HepG2 (cell line): ENCODE results near the gene MRPL28. TPM values are rescaled to one million over a fixed set of nuclear protein-coding genes. Genes with fewer than 3 reads are reported as not detected.

Experiments used
- AGO1 ChIP-seq: fragments of 200-400 bp; formaldehyde crosslinking; IDR thresholded peaks from 2 replicates; pipeline ENCODE4 v1.6.1; 2017; ENCODE audit warnings: mild to moderate bottlenecking, low read depth, low read length, moderate library complexity; ENCODE audit not compliant: poor library complexity, severe bottlenecking
- ATAD3A ChIP-seq: sonication (generic); formaldehyde crosslinking; IDR thresholded peaks from 2 replicates; pipeline ENCODE4 v1.4.0; 2020; ENCODE audit warnings: missing genetic modification reagents
- CCDC6 ChIP-seq: sonication (generic); formaldehyde crosslinking; IDR thresholded peaks from 2 replicates; pipeline ENCODE4 v1.8.1; 2022; ENCODE audit warnings: mild to moderate bottlenecking, missing genetic modification reagents, moderate library complexity
- JUN ChIP-seq: sonication (generic); formaldehyde crosslinking; IDR thresholded peaks from 2 replicates; pipeline ENCODE4 v1.4.0; 2020; ENCODE audit warnings: mild to moderate bottlenecking, missing genetic modification reagents
- KDM3A ChIP-seq: IDR thresholded peaks from 2 replicates; pipeline ENCODE4 v1.6.1; 2018; ENCODE audit warnings: low read depth, missing compliant biosample characterization
- MAFK ChIP-seq, 2 experiments: IDR thresholded peaks in 1 of 2; conservative IDR thresholded peaks in 1 of 2; 2 replicates each; pipeline ENCODE4 v1.6.1; 2011; ENCODE audit warnings: improper control_type of control experiment in 2 of 2, low read length in 2 of 2
- NRL ChIP-seq: sonication (generic); formaldehyde crosslinking; IDR thresholded peaks from 2 replicates; pipeline ENCODE4 v1.5.0; 2020; ENCODE audit warnings: missing genetic modification reagents, mild to moderate bottlenecking, moderate library complexity, borderline replicate concordance
- PBX3 ChIP-seq: sonication (generic); formaldehyde crosslinking; IDR thresholded peaks from 2 replicates; pipeline ENCODE4 v1.8.1; 2023; ENCODE audit warnings: missing genetic modification reagents, inconsistent platforms, borderline replicate concordance
- POLR2G ChIP-seq: fragments of 200-400 bp; formaldehyde crosslinking; IDR thresholded peaks from 2 replicates; pipeline ENCODE4 v1.6.1; 2018; ENCODE audit warnings: mild to moderate bottlenecking, low read depth, low read length, moderate library complexity
- RARA ChIP-seq: IDR thresholded peaks from 2 replicates; pipeline ENCODE4 v1.6.1; 2016; ENCODE audit warnings: missing genetic modification reagents, missing compliant biosample characterization
- RELA ChIP-seq: sonication (generic); formaldehyde crosslinking; IDR thresholded peaks from 2 replicates; pipeline ENCODE4 v1.4.0; 2020; ENCODE audit warnings: missing genetic modification reagents
- RFXAP ChIP-seq: sonication (generic); formaldehyde crosslinking; IDR thresholded peaks from 2 replicates; pipeline ENCODE4 v1.4.0; 2020; ENCODE audit warnings: missing genetic modification reagents, borderline replicate concordance
- SP140L ChIP-seq: sonication (generic); formaldehyde crosslinking; IDR thresholded peaks from 2 replicates; pipeline ENCODE4 v1.4.0; 2020; ENCODE audit warnings: missing genetic modification reagents, borderline replicate concordance
- TARDBP ChIP-seq: sonication (generic); formaldehyde crosslinking; IDR thresholded peaks from 2 replicates; pipeline ENCODE4 v1.8.0; 2022; ENCODE audit warnings: mild to moderate bottlenecking, missing genetic modification reagents
- TEAD3 ChIP-seq: optimal IDR thresholded peaks from 2 replicates; pipeline ENCODE3; 2016; ENCODE audit warnings: borderline replicate concordance
- TOPORS ChIP-seq: sonication (generic); formaldehyde crosslinking; IDR thresholded peaks from 2 replicates; pipeline ENCODE4 v1.8.0; 2023; ENCODE audit warnings: mild to moderate bottlenecking, missing genetic modification reagents
- TP53 ChIP-seq: sonication (generic); formaldehyde crosslinking; conservative IDR thresholded peaks from 2 replicates; pipeline ENCODE4 v1.4.0; 2020; ENCODE audit warnings: missing genetic modification reagents
- ZFP62 ChIP-seq: sonication (generic); formaldehyde crosslinking; IDR thresholded peaks from 2 replicates; pipeline ENCODE4 v1.4.0; 2020; ENCODE audit warnings: missing genetic modification reagents
- ZNF772 ChIP-seq: sonication (generic); formaldehyde crosslinking; IDR thresholded peaks from 2 replicates; pipeline ENCODE4 v1.5.0; 2020; ENCODE audit warnings: mild to moderate bottlenecking, missing genetic modification reagents
- ZSCAN9 ChIP-seq: IDR thresholded peaks from 2 replicates; pipeline ENCODE4 v1.6.1; 2016; ENCODE audit warnings: borderline replicate concordance
- ZZZ3 ChIP-seq: sonication (generic); formaldehyde crosslinking; IDR thresholded peaks from 2 replicates; pipeline ENCODE4 v1.4.0; 2020; ENCODE audit warnings: missing genetic modification reagents, mild to moderate bottlenecking, borderline replicate concordance
- polyA plus RNA-seq, 8 experiments: library from polyadenylated mRNA; depleted of rRNA in 3 of 8; stranded (reverse) in 7 of 8; unstranded in 1 of 8; fragments of >200 nt; fragmentation: Illumina TruSeq in 4 of 8; extraction: Trizol in 4 of 8; gene quantifications; 2 replicates each; pipeline versions ENCODE4 v1.2.1 to v1.2.3, GENCODE V29; 2011 to 2016; ENCODE audit warnings: low read depth in 4 of 8, missing spikeins in 1 of 8, mixed read lengths in 1 of 8; ENCODE audit not compliant: insufficient read depth in 1 of 8
- total RNA-seq, 5 experiments: library from RNA; depleted of rRNA; stranded (reverse); fragments of >200 nt; fragmentation: Illumina TruSeq; extraction: Trizol; gene quantifications; 2 replicates each; pipeline ENCODE4 v1.2.3, GENCODE V29; 2016; ENCODE audit warnings: low read depth in 1 of 5
- TF ChIP-seq, protein P1 (sequence below): sonication (generic); formaldehyde crosslinking; IDR thresholded peaks from 2 replicates; pipeline ENCODE4 v1.5.0; 2020; ENCODE audit warnings: mild to moderate bottlenecking, missing genetic modification reagents
- TF ChIP-seq, protein P2 (sequence below): IDR thresholded peaks from 2 replicates; pipeline ENCODE4 v1.6.1; 2018; ENCODE audit warnings: missing genetic modification reagents
- TF ChIP-seq, protein P3 (sequence below): IDR thresholded peaks from 2 replicates; pipeline ENCODE4 v1.6.1; 2012; ENCODE audit warnings: low read depth, low read length, improper control_type of control experiment

The MRPL28 gene
- total and polyA plus RNA-seq, 2 of the 13 experiments (the other 11 are each of a cell fraction or from before 2014, with no cell fraction given): 114 to 135 TPM

- TF ChIP-seq, protein P1, sequence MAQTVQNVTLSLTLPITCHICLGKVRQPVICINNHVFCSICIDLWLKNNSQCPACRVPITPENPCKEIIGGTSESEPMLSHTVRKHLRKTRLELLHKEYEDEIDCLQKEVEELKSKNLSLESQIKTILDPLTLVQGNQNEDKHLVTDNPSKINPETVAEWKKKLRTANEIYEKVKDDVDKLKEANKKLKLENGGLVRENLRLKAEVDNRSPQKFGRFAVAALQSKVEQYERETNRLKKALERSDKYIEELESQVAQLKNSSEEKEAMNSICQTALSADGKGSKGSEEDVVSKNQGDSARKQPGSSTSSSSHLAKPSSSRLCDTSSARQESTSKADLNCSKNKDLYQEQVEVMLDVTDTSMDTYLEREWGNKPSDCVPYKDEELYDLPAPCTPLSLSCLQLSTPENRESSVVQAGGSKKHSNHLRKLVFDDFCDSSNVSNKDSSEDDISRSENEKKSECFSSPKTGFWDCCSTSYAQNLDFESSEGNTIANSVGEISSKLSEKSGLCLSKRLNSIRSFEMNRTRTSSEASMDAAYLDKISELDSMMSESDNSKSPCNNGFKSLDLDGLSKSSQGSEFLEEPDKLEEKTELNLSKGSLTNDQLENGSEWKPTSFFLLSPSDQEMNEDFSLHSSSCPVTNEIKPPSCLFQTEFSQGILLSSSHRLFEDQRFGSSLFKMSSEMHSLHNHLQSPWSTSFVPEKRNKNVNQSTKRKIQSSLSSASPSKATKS (CRISPR knock-in tag): no peak
- peak; percentile 28; the same call in 1 of the 2 replicates for TF ChIP-seq NRL (CRISPR knock-in tag)
- no peak for TF ChIP-seq ZNF772 (CRISPR knock-in tag)
- TF ChIP-seq CCDC6: no peak
- no peak for TF ChIP-seq PBX3 (CRISPR knock-in tag)
- no peak for TF ChIP-seq KDM3A
- no peak for TF ChIP-seq ATAD3A (CRISPR knock-in tag)
- TF ChIP-seq, protein P2, sequence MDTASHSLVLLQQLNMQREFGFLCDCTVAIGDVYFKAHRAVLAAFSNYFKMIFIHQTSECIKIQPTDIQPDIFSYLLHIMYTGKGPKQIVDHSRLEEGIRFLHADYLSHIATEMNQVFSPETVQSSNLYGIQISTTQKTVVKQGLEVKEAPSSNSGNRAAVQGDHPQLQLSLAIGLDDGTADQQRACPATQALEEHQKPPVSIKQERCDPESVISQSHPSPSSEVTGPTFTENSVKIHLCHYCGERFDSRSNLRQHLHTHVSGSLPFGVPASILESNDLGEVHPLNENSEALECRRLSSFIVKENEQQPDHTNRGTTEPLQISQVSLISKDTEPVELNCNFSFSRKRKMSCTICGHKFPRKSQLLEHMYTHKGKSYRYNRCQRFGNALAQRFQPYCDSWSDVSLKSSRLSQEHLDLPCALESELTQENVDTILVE (CRISPR knock-in tag): no peak
- no peak for TF ChIP-seq RARA
- TF ChIP-seq, protein P3, sequence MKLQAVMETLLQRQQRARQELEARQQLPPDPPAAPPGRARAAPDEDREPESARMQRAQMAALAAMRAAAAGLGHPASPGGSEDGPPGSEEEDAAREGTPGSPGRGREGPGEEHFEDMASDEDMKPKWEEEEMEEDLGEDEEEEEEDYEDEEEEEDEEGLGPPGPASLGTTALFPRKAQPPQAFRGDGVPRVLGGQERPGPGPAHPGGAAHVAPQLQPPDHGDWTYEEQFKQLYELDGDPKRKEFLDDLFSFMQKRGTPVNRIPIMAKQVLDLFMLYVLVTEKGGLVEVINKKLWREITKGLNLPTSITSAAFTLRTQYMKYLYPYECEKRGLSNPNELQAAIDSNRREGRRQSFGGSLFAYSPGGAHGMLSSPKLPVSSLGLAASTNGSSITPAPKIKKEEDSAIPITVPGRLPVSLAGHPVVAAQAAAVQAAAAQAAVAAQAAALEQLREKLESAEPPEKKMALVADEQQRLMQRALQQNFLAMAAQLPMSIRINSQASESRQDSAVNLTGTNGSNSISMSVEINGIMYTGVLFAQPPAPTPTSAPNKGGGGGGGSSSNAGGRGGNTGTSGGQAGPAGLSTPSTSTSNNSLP: no peak
- peak; percentile 23 for TF ChIP-seq TEAD3 (CRISPR knock-in tag)
- TF ChIP-seq TP53 (CRISPR knock-in tag): no peak
- TF ChIP-seq SP140L: no peak
- no peak for TF ChIP-seq ZZZ3
- TF ChIP-seq RELA (CRISPR knock-in tag): no peak
- no peak for TF ChIP-seq ZFP62
- no peak for TF ChIP-seq TARDBP
- no peak for TF ChIP-seq JUN (CRISPR knock-in tag)
- peak; percentile 93 for TF ChIP-seq AGO1
- TF ChIP-seq RFXAP (CRISPR knock-in tag): no peak
- no peak for TF ChIP-seq ZSCAN9 (CRISPR knock-in tag)
- TF ChIP-seq TOPORS (CRISPR knock-in tag): no peak
- no peak for TF ChIP-seq POLR2G
- no peak for TF ChIP-seq MAFK (conservative IDR thresholded peaks at IDR 0.05 in 1 of 2, IDR thresholded peaks at IDR 0.05 in 1 of 2; ENCODE audit: low read length in 2 of 2)
Observed at GRCh38 chr16:364595-365491, 5.5 kb downstream of the MRPL28 start (continued).
